Suprapubic skin (tissue), 3 donors: Measurements from ENCODE around the gene AMBRA1.

Experiments
- EP300 ChIP-seq: sonication (generic); formaldehyde crosslinking; IDR thresholded peaks from one replicate; pipeline ENCODE4 v1.6.1; 2017; ENCODE audit warnings: antibody characterized with exemption
- POLR2A ChIP-seq, 2 donors: fragments of 450-650 bp; IDR thresholded peaks; one replicate each; pipeline ENCODE4 v1.6.1; 2017; ENCODE audit warnings: antibody characterized with exemption in 2 of 2, mild to moderate bottlenecking in 2 of 2, moderate library complexity in 2 of 2
- TF ChIP-seq, protein P1 (sequence below), 2 donors: fragments of 200-600 bp in 1 of 2; fragments of 450-650 bp in 1 of 2; sonication (generic) in 1 of 2; IDR thresholded peaks; one replicate each; pipeline ENCODE4 v1.5.1; 2016 to 2019; ENCODE audit warnings: antibody characterized with exemption in 2 of 2, mild to moderate bottlenecking in 1 of 2, moderate library complexity in 1 of 2

DNA sequence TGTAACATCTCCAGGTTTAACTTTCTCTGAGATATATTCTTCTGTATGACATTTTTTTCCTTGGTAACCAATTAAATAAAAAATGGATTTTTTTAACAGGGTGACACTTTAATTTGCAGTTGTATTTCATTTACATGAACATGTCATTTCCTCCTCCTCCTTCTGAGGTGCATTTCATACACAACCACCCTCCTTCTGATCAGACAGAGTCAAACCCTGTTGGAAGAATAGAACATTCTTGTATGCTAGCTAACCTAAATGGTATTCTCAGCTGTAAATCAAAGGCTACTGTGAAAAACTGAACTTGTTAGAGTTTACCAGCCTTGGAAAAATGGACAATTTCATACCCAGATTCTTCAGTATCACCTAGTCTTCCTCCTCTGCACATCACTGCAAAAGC is 149.5 kb downstream of the AMBRA1 start:
- TF ChIP-seq, protein P1, sequence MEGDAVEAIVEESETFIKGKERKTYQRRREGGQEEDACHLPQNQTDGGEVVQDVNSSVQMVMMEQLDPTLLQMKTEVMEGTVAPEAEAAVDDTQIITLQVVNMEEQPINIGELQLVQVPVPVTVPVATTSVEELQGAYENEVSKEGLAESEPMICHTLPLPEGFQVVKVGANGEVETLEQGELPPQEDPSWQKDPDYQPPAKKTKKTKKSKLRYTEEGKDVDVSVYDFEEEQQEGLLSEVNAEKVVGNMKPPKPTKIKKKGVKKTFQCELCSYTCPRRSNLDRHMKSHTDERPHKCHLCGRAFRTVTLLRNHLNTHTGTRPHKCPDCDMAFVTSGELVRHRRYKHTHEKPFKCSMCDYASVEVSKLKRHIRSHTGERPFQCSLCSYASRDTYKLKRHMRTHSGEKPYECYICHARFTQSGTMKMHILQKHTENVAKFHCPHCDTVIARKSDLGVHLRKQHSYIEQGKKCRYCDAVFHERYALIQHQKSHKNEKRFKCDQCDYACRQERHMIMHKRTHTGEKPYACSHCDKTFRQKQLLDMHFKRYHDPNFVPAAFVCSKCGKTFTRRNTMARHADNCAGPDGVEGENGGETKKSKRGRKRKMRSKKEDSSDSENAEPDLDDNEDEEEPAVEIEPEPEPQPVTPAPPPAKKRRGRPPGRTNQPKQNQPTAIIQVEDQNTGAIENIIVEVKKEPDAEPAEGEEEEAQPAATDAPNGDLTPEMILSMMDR (IDR thresholded peaks at IDR 0.05), result no peak
- TF ChIP-seq EP300 (no peak), POLR2A (IDR thresholded peaks at IDR 0.05) (no peak)
